ENCODE results near the gene SUCO.

- TF ChIP-seq RAD21 (IDR thresholded peaks at IDR 0.05; ENCODE audit: low read depth), result no peak
- no peak for TF ChIP-seq REST (IDR thresholded peaks at IDR 0.05; ENCODE audit: low read depth)
- no peak for TF ChIP-seq EP300 (IDR thresholded peaks at IDR 0.05; ENCODE audit: borderline replicate concordance)
- TF ChIP-seq YY1 (IDR thresholded peaks at IDR 0.05; ENCODE audit: low read depth), result no peak
- TF ChIP-seq FOXM1 (IDR thresholded peaks at IDR 0.05; ENCODE audit: borderline replicate concordance, low read depth), result no peak
- TF ChIP-seq NFIC (IDR thresholded peaks at IDR 0.05), result no peak
- no peak for TF ChIP-seq TEAD4 (IDR thresholded peaks at IDR 0.05)
- TF ChIP-seq CEBPB (IDR thresholded peaks at IDR 0.05), result no peak
- TF ChIP-seq USF1 (IDR thresholded peaks at IDR 0.05), result no peak
- TF ChIP-seq TCF12 (IDR thresholded peaks at IDR 0.05; ENCODE audit: low read depth), result no peak
Measured at GRCh38 chr1:172540635-172541034, 7.7 kb downstream of the SUCO start.
